NT2/D1 (cell line): ENCODE results near the gene CIAO3.
A peak's percentile ranks its signal among the peaks of the same experiment; 100 is the strongest.
"Not testable (repeated sequence)": the region's sequence is repeated elsewhere in the genome, so short reads cannot be mapped to it uniquely, and the experiment has no call there.

Source experiments
- DNase-seq: peaks from one replicate; pipeline ENCODE4 v3.0.0-alpha.2; 2011; ENCODE audit warnings: low read depth, low spot score
- H3K27me3 ChIP-seq: 2 replicates; pipeline ENCODE4 v1.6.0; 2011; ENCODE audit warnings: mild to moderate bottlenecking; ENCODE audit not compliant: insufficient read length, insufficient read depth
- H3K36me3 ChIP-seq: 2 replicates; pipeline ENCODE4 v1.6.1; 2011; ENCODE audit warnings: mild to moderate bottlenecking, low read length, mixed read lengths; ENCODE audit not compliant: insufficient read depth, insufficient read length
- H3K4me1 ChIP-seq: 2 replicates; pipeline ENCODE4 v1.5.1; 2011; ENCODE audit not compliant: insufficient read depth, insufficient read length
- H3K4me3 ChIP-seq: 2 replicates; pipeline ENCODE4 v1.5.1; 2011; ENCODE audit warnings: low read depth; ENCODE audit not compliant: insufficient read length
- H3K9ac ChIP-seq: 2 replicates; pipeline ENCODE4 v1.6.0; 2011; ENCODE audit warnings: low read depth; ENCODE audit not compliant: insufficient read length
- H3K9me3 ChIP-seq: 2 replicates; pipeline ENCODE4 v1.5.1; 2011; ENCODE audit warnings: mild to moderate bottlenecking, low read length; ENCODE audit not compliant: insufficient read depth
- SUZ12 ChIP-seq: IDR thresholded peaks from 2 replicates; pipeline ENCODE4 v1.6.1; 2011; ENCODE audit not compliant: insufficient read length, insufficient read depth; ENCODE audit errors: extremely low read depth
- YY1 ChIP-seq: IDR thresholded peaks from 2 replicates; pipeline ENCODE4 v1.6.1; 2011; ENCODE audit not compliant: insufficient read length, insufficient read depth
- ZNF274 ChIP-seq: IDR thresholded peaks from 2 replicates; pipeline ENCODE4 v1.6.1; 2011; ENCODE audit warnings: mild to moderate bottlenecking, low read depth, low read length

The CIAO3 gene

GRCh38 chr16:714079-714478, 26.7 kb downstream of the CIAO3 start:
- DNase-seq: no peak
- peaks cover 25% of the 10 kb centered on the region for H3K27me3 ChIP-seq

GRCh38 chr16:712740-713250, 28.0 kb downstream of the CIAO3 start:
- not testable (repeated sequence) for H3K4me3 ChIP-seq
- H3K4me1 ChIP-seq: peaks cover 45% of the 10 kb centered on the region

More at GRCh38 chr16:714079-714478, 26.7 kb downstream of the CIAO3 start:
- H3K9ac ChIP-seq: peak overlapping the region; percentile 74
- H3K4me1 ChIP-seq: peaks cover 54% of the 10 kb centered on the region
- TF ChIP-seq ZNF274: no peak
- no peak for TF ChIP-seq YY1
- TF ChIP-seq SUZ12: no peak
- no peaks in the 10 kb centered on the region for H3K9me3 ChIP-seq
- peak overlapping the region; percentile 21 for H3K4me3 ChIP-seq
- peaks cover under 1% of the 10 kb centered on the region for H3K36me3 ChIP-seq

GRCh38 chr16:711548-712320, 29.1 kb downstream of the CIAO3 start:
- Histone ChIP-seq H3K4me3 (no peak overlapping the region), H3K9ac (peak overlapping the region; percentile 23), H3K9me3 (no peaks in the 10 kb centered on the region), H3K27me3 (peaks cover 49% of the 10 kb centered on the region), H3K36me3 (no peaks in the 10 kb centered on the region), H3K4me1 (peaks cover 39% of the 10 kb centered on the region)
- TF ChIP-seq ZNF274 (no peak), YY1 (no peak), SUZ12 (no peak)
- DNase-seq: peak; percentile 70

More at GRCh38 chr16:712740-713250, 28.0 kb downstream of the CIAO3 start:
- H3K9ac ChIP-seq, H3K9me3 ChIP-seq, H3K36me3 ChIP-seq: not testable (repeated sequence)
- H3K27me3 ChIP-seq: peaks cover 38% of the 10 kb centered on the region
- peak; percentile 94 for DNase-seq

- TF ChIP-seq SUZ12: no peak
- TF ChIP-seq YY1: no peak
- TF ChIP-seq ZNF274: no peak
- Histone ChIP-seq H3K9ac (peak overlapping the region; percentile 50), H3K27me3 (peaks cover 55% of the 10 kb centered on the region), H3K9me3 (no peaks in the 10 kb centered on the region), H3K36me3 (no peaks in the 10 kb centered on the region), H3K4me3 (no peak overlapping the region), H3K4me1 (peaks cover 38% of the 10 kb centered on the region)
- no peak for DNase-seq
Measured at GRCh38 chr16:711084-711483, 29.7 kb downstream of the CIAO3 start.

GRCh38 chr16:710500-711075, 30.2 kb downstream of the CIAO3 start:
- no peak for DNase-seq
- no peak for TF ChIP-seq ZNF274
- no peak for TF ChIP-seq SUZ12
- no peak for TF ChIP-seq YY1
- no peak overlapping the region for H3K4me3 ChIP-seq
- no peaks in the 10 kb centered on the region for H3K36me3 ChIP-seq
- H3K9me3 ChIP-seq: no peaks in the 10 kb centered on the region
- H3K27me3 ChIP-seq: peaks cover 59% of the 10 kb centered on the region
- peak overlapping the region; percentile 50 for H3K9ac ChIP-seq
- peaks cover 36% of the 10 kb centered on the region for H3K4me1 ChIP-seq

GRCh38 chr16:709566-710499, 31.0 kb downstream of the CIAO3 start:
- no peaks in the 10 kb centered on the region for H3K9me3 ChIP-seq
- peaks cover 65% of the 10 kb centered on the region for H3K27me3 ChIP-seq
- H3K4me1 ChIP-seq: peaks cover 36% of the 10 kb centered on the region
- TF ChIP-seq ZNF274 (no peak), YY1 (no peak), SUZ12 (no peak)
- peak; percentile 80 for DNase-seq
- H3K36me3 ChIP-seq: no peaks in the 10 kb centered on the region
- no peak overlapping the region for H3K4me3 ChIP-seq
- peak overlapping the region; percentile 67 for H3K9ac ChIP-seq

- no peak for DNase-seq
- Histone ChIP-seq H3K27me3 (peaks cover 74% of the 10 kb centered on the region), H3K4me3 (no peak overlapping the region), H3K9me3 (no peaks in the 10 kb centered on the region), H3K4me1 (peaks cover 34% of the 10 kb centered on the region), H3K9ac (no peak overlapping the region), H3K36me3 (no peaks in the 10 kb centered on the region)
- TF ChIP-seq SUZ12 (no peak), YY1 (no peak), ZNF274 (no peak)
Measured at GRCh38 chr16:708959-709358, 31.8 kb downstream of the CIAO3 start.
